Keratinocyte (primary cell): ENCODE measurements around the gene GRIK4. TPM values are rescaled to one million over a fixed set of nuclear protein-coding genes. Genes with fewer than 3 reads are reported as not detected.

Source experiments
- DNase-seq: peaks from one replicate; pipeline ENCODE4 v3.0.0-alpha.2; 2011; ENCODE audit warnings: low read depth, missing footprints, low spot score
- FAIRE-seq: peaks from 2 replicates; lab custom pipeline; 2011; peaks lifted over from hg19 to GRCh38; lab: Jason Lieb, UNC
- H2AFZ ChIP-seq: 2 replicates; pipeline ENCODE4 v1.6.0; 2012; ENCODE audit warnings: low read length, control low read depth, inconsistent platforms; ENCODE audit not compliant: control insufficient read depth
- H3K27ac ChIP-seq: 2 replicates; pipeline ENCODE4 v1.5.1; 2011; ENCODE audit warnings: low read length; ENCODE audit not compliant: control insufficient read depth, insufficient read depth
- H3K27me3 ChIP-seq: 3 replicates; pipeline ENCODE4 v1.6.0; 2011; ENCODE audit warnings: low read length; ENCODE audit not compliant: control insufficient read depth, insufficient read depth; ENCODE audit errors: extremely low read depth
- H3K36me3 ChIP-seq, 2 experiments: 2 replicates in 1 of 2; 3 replicates in 1 of 2; pipeline ENCODE4 v1.5.1; 2011; ENCODE audit warnings: low read length in 2 of 2, mild to moderate bottlenecking in 1 of 2; ENCODE audit not compliant: control insufficient read depth in 2 of 2, insufficient read depth in 2 of 2; ENCODE audit errors: extremely low read depth in 1 of 2
- H3K4me1 ChIP-seq: 3 replicates; pipeline ENCODE4 v1.5.1; 2011; ENCODE audit warnings: low read length; ENCODE audit not compliant: control insufficient read depth, insufficient read depth; ENCODE audit errors: extremely low read depth
- H3K4me2 ChIP-seq: 3 replicates; pipeline ENCODE4 v1.6.0; 2011; ENCODE audit warnings: low read depth, low read length; ENCODE audit not compliant: control insufficient read depth, insufficient read depth; ENCODE audit errors: extremely low read depth
- H3K4me3 ChIP-seq, 3 experiments: fragments of 200-600 bp in 1 of 3; sonication (generic) in 1 of 3; 2 replicates in 2 of 3; 3 replicates in 1 of 3; pipeline ENCODE4 v1.5.1; 2011 to 2016; ENCODE audit warnings: low read length in 3 of 3, mild to moderate bottlenecking in 3 of 3, control low read depth in 2 of 3, inconsistent platforms in 1 of 3, low read depth in 1 of 3, mixed read lengths in 1 of 3, mixed run types in 1 of 3, moderate library complexity in 1 of 3; ENCODE audit not compliant: control insufficient read depth in 2 of 3, insufficient read depth in 2 of 3; ENCODE audit errors: extremely low read depth in 1 of 3
- H3K79me2 ChIP-seq: 2 replicates; pipeline ENCODE4 v1.6.0; 2012; ENCODE audit warnings: low read length; ENCODE audit not compliant: control insufficient read depth, insufficient read depth
- H3K9ac ChIP-seq: 3 replicates; pipeline ENCODE4 v1.6.0; 2011; ENCODE audit warnings: low read length; ENCODE audit not compliant: control insufficient read depth, insufficient read depth; ENCODE audit errors: extremely low read depth
- H3K9me1 ChIP-seq: 3 replicates; pipeline ENCODE4 v1.6.0; 2011; ENCODE audit warnings: low read length; ENCODE audit not compliant: control insufficient read depth, insufficient read depth; ENCODE audit errors: extremely low read depth
- H3K9me3 ChIP-seq: 2 replicates; pipeline ENCODE4 v1.5.1; 2012; ENCODE audit warnings: low read depth, low read length; ENCODE audit not compliant: control insufficient read depth
- H4K20me1 ChIP-seq: 3 replicates; pipeline ENCODE4 v1.6.0; 2011; ENCODE audit warnings: low read length; ENCODE audit not compliant: control insufficient read depth, insufficient read depth; ENCODE audit errors: extremely low read depth
- CTCF ChIP-seq, 3 experiments: IDR thresholded peaks in 1 of 3; conservative IDR thresholded peaks in 1 of 3; optimal IDR thresholded peaks in 1 of 3; 2 replicates in 2 of 3; 3 replicates in 1 of 3; pipeline versions ENCODE3 to v1.5.1; 2011; ENCODE audit warnings: low read length in 3 of 3, mild to moderate bottlenecking in 3 of 3, moderate library complexity in 2 of 3, control low read depth in 1 of 3, inconsistent platforms in 1 of 3; ENCODE audit not compliant: insufficient read depth in 2 of 3; ENCODE audit errors: extremely low read depth in 1 of 3
- EZH2 ChIP-seq: IDR thresholded peaks from one replicate; pipeline ENCODE4 v1.6.1; 2012; ENCODE audit warnings: inconsistent platforms, mild to moderate bottlenecking, low read length, moderate library complexity
- dilution Hi-C: fragments of 300-500 bp; cut with MboI; formaldehyde crosslinking; loops from one replicate; pipeline ENCODE4 v1.7.0; 2020; ENCODE audit warnings: low sequenced_read_pairs; ENCODE audit not compliant: extremely low pct_ligation_motif_present
- polyA plus RNA-seq, 5 experiments: library from polyadenylated mRNA; depleted of rRNA in 3 of 5; stranded (reverse) in 3 of 5; stranded (forward) in 1 of 5; unstranded in 1 of 5; fragments of >200 nt; gene quantifications; 1 replicate in 1 of 5; 2 replicates in 3 of 5; 3 replicates in 1 of 5; pipeline versions ENCODE4 v1.2.1 to v1.2.3, GENCODE V29; 2011 to 2012; ENCODE audit warnings: missing spikeins in 2 of 5, low read depth in 1 of 5, low replicate concordance in 1 of 5

GRIK4 gene
- polyA plus RNA-seq, 1 donor (not counting 4 experiments of a cell fraction or from before 2014, with no cell fraction given): not detected

DNA sequence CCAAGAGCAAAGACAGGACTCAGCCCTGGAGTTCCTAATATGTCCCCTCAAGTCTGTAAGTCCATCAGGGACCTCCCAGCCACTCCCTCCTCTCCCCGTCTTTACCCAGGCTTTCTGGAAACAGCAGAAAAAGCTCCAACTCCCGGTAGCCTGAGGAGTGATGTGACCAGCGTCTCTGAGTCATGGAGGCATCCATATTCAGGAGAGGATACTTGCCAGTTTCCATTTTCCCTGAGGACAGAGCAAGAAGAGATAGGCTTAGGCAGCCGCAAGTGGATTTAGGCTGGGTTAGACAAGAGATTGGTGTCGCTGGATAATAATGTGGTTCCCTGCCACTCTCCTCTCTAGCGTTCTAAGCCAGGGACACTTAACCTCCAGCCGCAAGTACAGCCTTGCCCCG, 206.6 kb downstream of the GRIK4 start:
- no peak overlapping the region for H2AFZ ChIP-seq
- no peak overlapping the region for H3K9ac ChIP-seq
- no peaks in the 10 kb centered on the region for H3K9me3 ChIP-seq
- TF ChIP-seq CTCF (optimal IDR thresholded peaks at IDR 0.05 in 1 of 3, IDR thresholded peaks at IDR 0.05 in 1 of 3, conservative IDR thresholded peaks at IDR 0.05 in 1 of 3; ENCODE audit: extremely low read depth in 1 of 3, insufficient read depth in 2 of 3, low read length in 3 of 3) (no peak), EZH2 (no peak)
- no peaks in the 10 kb centered on the region for H3K36me3 ChIP-seq
- no peak for DNase-seq
- no peak for FAIRE-seq
- no peak overlapping the region for H3K27ac ChIP-seq
- dilution Hi-C loops: no loop called here
- no peaks in the 10 kb centered on the region for H3K9me1 ChIP-seq
- no peaks in the 10 kb centered on the region for H4K20me1 ChIP-seq
- H3K4me3 ChIP-seq: no peak overlapping the region
- H3K4me1 ChIP-seq: no peaks in the 10 kb centered on the region
- no peak overlapping the region for H3K4me2 ChIP-seq
- peaks cover 53% of the 10 kb centered on the region for H3K27me3 ChIP-seq
- H3K79me2 ChIP-seq: no peaks in the 10 kb centered on the region

GRCh38 chr11:120719348-120719747, 207.8 kb downstream of the GRIK4 start:
- FAIRE-seq: peak; percentile 34
- dilution Hi-C loops: no loop called here

More at GRCh38 chr11:120719348-120719747, 207.8 kb downstream of the GRIK4 start:
- DNase-seq: no peak
- no peak overlapping the region for H3K9ac ChIP-seq
- H3K4me2 ChIP-seq: no peak overlapping the region
- TF ChIP-seq EZH2 (no peak), CTCF (optimal IDR thresholded peaks at IDR 0.05 in 1 of 3, IDR thresholded peaks at IDR 0.05 in 1 of 3, conservative IDR thresholded peaks at IDR 0.05 in 1 of 3; ENCODE audit: extremely low read depth in 1 of 3, insufficient read depth in 2 of 3, low read length in 3 of 3) (no peak)
- no peaks in the 10 kb centered on the region for H3K79me2 ChIP-seq
- no peaks in the 10 kb centered on the region for H4K20me1 ChIP-seq
- H3K9me3 ChIP-seq: no peaks in the 10 kb centered on the region
- no peak overlapping the region for H3K4me3 ChIP-seq
- no peaks in the 10 kb centered on the region for H3K4me1 ChIP-seq
- peaks cover 49% of the 10 kb centered on the region for H3K27me3 ChIP-seq
- H3K9me1 ChIP-seq: no peaks in the 10 kb centered on the region
- no peaks in the 10 kb centered on the region for H3K36me3 ChIP-seq
- H3K27ac ChIP-seq: no peak overlapping the region
- no peak overlapping the region for H2AFZ ChIP-seq
